HEK293 (cell line): ENCODE measurements around the gene CAPS.

Experiments
- BCL11A ChIP-seq: fragments of 450-650 bp; formaldehyde crosslinking; IDR thresholded peaks from 2 replicates; pipeline ENCODE4 v1.5.1; 2016; ENCODE audit warnings: low read depth, missing biosample characterization, missing genetic modification characterization
- IKZF3 ChIP-seq: fragments of 450-650 bp; IDR thresholded peaks from 2 replicates; pipeline ENCODE4 v1.5.0; 2018; ENCODE audit warnings: missing biosample characterization, mild to moderate bottlenecking, missing genetic modification characterization, moderate library complexity
- KLF1 ChIP-seq: fragments of 450-650 bp; formaldehyde crosslinking; IDR thresholded peaks from 2 replicates; pipeline ENCODE4 v1.5.1; 2016; ENCODE audit warnings: missing biosample characterization, missing genetic modification characterization
- OVOL3 ChIP-seq: fragments of 450-650 bp; formaldehyde crosslinking; IDR thresholded peaks from 2 replicates; pipeline ENCODE4 v1.5.1; 2016; ENCODE audit warnings: missing biosample characterization, missing genetic modification characterization
- SP3 ChIP-seq: fragments of 450-650 bp; formaldehyde crosslinking; IDR thresholded peaks from 2 replicates; pipeline ENCODE4 v1.5.1; 2016; ENCODE audit warnings: missing biosample characterization, missing genetic modification characterization
- TRIM28 ChIP-seq: IDR thresholded peaks from 2 replicates; pipeline ENCODE4 v1.6.1; 2011; ENCODE audit warnings: low read length, control low read depth, borderline replicate concordance
- YY1 ChIP-seq: fragments of 450-650 bp; formaldehyde crosslinking; IDR thresholded peaks from 2 replicates; pipeline ENCODE4 v1.5.1; 2018; ENCODE audit warnings: missing biosample characterization, missing genetic modification characterization
- ZBTB10 ChIP-seq: fragments of 450-650 bp; formaldehyde crosslinking; IDR thresholded peaks from 2 replicates; pipeline ENCODE4 v1.5.1; 2016; ENCODE audit warnings: missing biosample characterization, missing genetic modification characterization
- ZBTB7A ChIP-seq: fragments of 450-650 bp; formaldehyde crosslinking; IDR thresholded peaks from 2 replicates; pipeline ENCODE4 v1.5.1; 2016; ENCODE audit warnings: low read depth, missing biosample characterization, missing genetic modification characterization
- ZNF350 ChIP-seq: fragments of 450-650 bp; formaldehyde crosslinking; IDR thresholded peaks from 2 replicates; pipeline ENCODE4 v1.5.0; 2017; ENCODE audit warnings: missing biosample characterization, mild to moderate bottlenecking, missing genetic modification characterization
- ZNF776 ChIP-seq: fragments of 450-650 bp; formaldehyde crosslinking; IDR thresholded peaks from 2 replicates; pipeline ENCODE4 v1.5.0; 2017; ENCODE audit warnings: missing biosample characterization, missing genetic modification characterization, borderline replicate concordance
- ZNF777 ChIP-seq: fragments of 450-650 bp; formaldehyde crosslinking; IDR thresholded peaks from 2 replicates; pipeline ENCODE4 v1.5.1; 2017; ENCODE audit warnings: missing biosample characterization, missing genetic modification characterization, borderline replicate concordance
- TF ChIP-seq, protein P1 (sequence below): fragments of 450-650 bp; formaldehyde crosslinking; IDR thresholded peaks from 2 replicates; pipeline ENCODE4 v1.5.1; 2016; ENCODE audit warnings: missing biosample characterization, missing genetic modification characterization
- TF ChIP-seq, protein P2 (sequence below): fragments of 450-650 bp; IDR thresholded peaks from 2 replicates; pipeline ENCODE4 v1.5.1; 2018; ENCODE audit warnings: missing biosample characterization, mild to moderate bottlenecking, missing genetic modification characterization

DNA sequence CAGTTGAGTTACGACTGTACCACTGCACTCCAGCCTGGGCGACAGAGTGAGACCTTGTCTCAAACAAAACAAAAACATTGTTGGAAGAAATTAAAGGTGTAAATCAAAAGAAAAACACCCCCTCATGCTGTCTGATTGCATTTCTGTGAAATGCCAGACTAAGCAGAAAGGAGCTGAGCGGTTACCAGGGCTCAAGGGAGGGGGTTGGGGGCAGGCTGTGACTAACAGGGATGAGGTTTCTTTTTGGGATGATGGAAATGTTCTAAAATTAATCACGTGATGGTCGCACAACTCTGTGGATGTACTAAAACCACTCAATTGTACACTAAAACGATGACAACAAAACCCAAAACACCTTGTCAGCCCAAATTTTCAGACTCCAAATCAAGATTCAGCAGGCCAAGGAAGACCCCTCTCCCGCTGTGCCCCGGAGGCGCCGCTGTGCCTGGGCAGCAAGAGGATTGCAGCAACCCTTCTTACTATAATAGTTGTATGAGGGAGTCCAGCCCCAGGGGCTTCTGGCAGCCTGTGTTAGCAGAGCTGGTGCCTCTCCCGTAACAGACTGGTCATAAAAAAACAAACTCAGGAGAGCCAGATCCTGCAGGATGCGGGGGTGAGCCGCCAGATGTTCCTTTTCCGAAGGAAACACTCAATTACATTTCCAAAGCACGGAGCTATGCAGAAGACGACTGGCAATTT lies 20.9 kb downstream of the CAPS start:
- TF ChIP-seq, protein P1, sequence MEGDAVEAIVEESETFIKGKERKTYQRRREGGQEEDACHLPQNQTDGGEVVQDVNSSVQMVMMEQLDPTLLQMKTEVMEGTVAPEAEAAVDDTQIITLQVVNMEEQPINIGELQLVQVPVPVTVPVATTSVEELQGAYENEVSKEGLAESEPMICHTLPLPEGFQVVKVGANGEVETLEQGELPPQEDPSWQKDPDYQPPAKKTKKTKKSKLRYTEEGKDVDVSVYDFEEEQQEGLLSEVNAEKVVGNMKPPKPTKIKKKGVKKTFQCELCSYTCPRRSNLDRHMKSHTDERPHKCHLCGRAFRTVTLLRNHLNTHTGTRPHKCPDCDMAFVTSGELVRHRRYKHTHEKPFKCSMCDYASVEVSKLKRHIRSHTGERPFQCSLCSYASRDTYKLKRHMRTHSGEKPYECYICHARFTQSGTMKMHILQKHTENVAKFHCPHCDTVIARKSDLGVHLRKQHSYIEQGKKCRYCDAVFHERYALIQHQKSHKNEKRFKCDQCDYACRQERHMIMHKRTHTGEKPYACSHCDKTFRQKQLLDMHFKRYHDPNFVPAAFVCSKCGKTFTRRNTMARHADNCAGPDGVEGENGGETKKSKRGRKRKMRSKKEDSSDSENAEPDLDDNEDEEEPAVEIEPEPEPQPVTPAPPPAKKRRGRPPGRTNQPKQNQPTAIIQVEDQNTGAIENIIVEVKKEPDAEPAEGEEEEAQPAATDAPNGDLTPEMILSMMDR (tag by site-specific recombination): no peak
- no peak for TF ChIP-seq TRIM28
- no peak for TF ChIP-seq SP3
- TF ChIP-seq ZNF776 (tag by site-specific recombination): no peak
- no peak for TF ChIP-seq ZNF777
- TF ChIP-seq ZBTB7A (tag by site-specific recombination): no peak
- TF ChIP-seq YY1 (tag by site-specific recombination): no peak
- TF ChIP-seq BCL11A (tag by site-specific recombination): no peak
- TF ChIP-seq KLF1 (tag by site-specific recombination): no peak
- TF ChIP-seq, protein P2, sequence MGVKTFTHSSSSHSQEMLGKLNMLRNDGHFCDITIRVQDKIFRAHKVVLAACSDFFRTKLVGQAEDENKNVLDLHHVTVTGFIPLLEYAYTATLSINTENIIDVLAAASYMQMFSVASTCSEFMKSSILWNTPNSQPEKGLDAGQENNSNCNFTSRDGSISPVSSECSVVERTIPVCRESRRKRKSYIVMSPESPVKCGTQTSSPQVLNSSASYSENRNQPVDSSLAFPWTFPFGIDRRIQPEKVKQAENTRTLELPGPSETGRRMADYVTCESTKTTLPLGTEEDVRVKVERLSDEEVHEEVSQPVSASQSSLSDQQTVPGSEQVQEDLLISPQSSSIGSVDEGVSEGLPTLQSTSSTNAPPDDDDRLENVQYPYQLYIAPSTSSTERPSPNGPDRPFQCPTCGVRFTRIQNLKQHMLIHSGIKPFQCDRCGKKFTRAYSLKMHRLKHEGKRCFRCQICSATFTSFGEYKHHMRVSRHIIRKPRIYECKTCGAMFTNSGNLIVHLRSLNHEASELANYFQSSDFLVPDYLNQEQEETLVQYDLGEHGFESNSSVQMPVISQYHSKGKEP: no peak
- TF ChIP-seq ZNF350 (tag by site-specific recombination): no peak
- no peak for TF ChIP-seq OVOL3 (tag by site-specific recombination)
- no peak for TF ChIP-seq IKZF3 (tag by site-specific recombination)
- no peak for TF ChIP-seq ZBTB10 (tag by site-specific recombination)
